Mucosa of gallbladder (tissue), 1 donor: ENCODE measurements around the gene N4BP2. TPM values are rescaled to one million over a fixed set of nuclear protein-coding genes. Genes with fewer than 3 reads are reported as not detected.
"Not testable (repeated sequence)": the region's sequence is repeated elsewhere in the genome, so short reads cannot be mapped to it uniquely, and the experiment has no call there.

Experiments used
- DNase-seq: peaks from one replicate; pipeline ENCODE4 v3.0.0-alpha.2; 2020; ENCODE audit warnings: low spot score
- total RNA-seq: library from RNA; stranded (reverse); gene quantifications from one replicate; pipeline ENCODE4 v1.2.1, GENCODE V29; 2021
- donor health status: DM: no; HTN: no; CAD: no.

Gene N4BP2
- 4.3 TPM for total RNA-seq

- DNase-seq = peak; percentile 80
Observed at GRCh38 chr4:40056716-40057585, at the start of gene N4BP2. Gene N4BP2, plus strand, starts transcription at chr4:40056850. Its CDS starts 40,491 bp downstream, at chr4:40097341.

- no peak for DNase-seq
Observed at GRCh38 chr4:40016007-40016406, 40.6 kb upstream of the N4BP2 start.

- DNase-seq = no peak
Observed at GRCh38 chr4:40020221-40020620, 36.4 kb upstream of the N4BP2 start.

- DNase-seq = not testable (repeated sequence)
Observed at GRCh38 chr4:40021116-40021515, 35.5 kb upstream of the N4BP2 start.

GRCh38 chr4:40024049-40024448 is 32.6 kb upstream of the N4BP2 start:
- DNase-seq = not testable (repeated sequence)

- DNase-seq = no peak
Observed at GRCh38 chr4:40032785-40033184, 23.9 kb upstream of the N4BP2 start.

GRCh38 chr4:40033613-40034012 is 23.0 kb upstream of the N4BP2 start:
- DNase-seq = no peak

- DNase-seq = no peak
Observed at GRCh38 chr4:40038977-40039376, 17.7 kb upstream of the N4BP2 start.

GRCh38 chr4:40040908-40041307 is 15.7 kb upstream of the N4BP2 start:
- DNase-seq = no peak

- no peak for DNase-seq
Observed at GRCh38 chr4:40043786-40044185, 12.9 kb upstream of the N4BP2 start.

GRCh38 chr4:40046311-40046980 is 10.2 kb upstream of the N4BP2 start:
- DNase-seq = peak; percentile 39

- DNase-seq = no peak
Observed at GRCh38 chr4:40053161-40053560, 3.5 kb upstream of the N4BP2 start.

GRCh38 chr4:40055511-40055862 is 1.2 kb upstream of the N4BP2 start:
- DNase-seq = no peak

GRCh38 chr4:40055863-40056715 is 561 bp upstream of the N4BP2 start:
- peak; percentile 64 for DNase-seq

- DNase-seq = peak; percentile 90
Observed at GRCh38 chr4:40057586-40058091, 989 bp downstream of the N4BP2 start.

GRCh38 chr4:40058121-40058520 is 1.5 kb downstream of the N4BP2 start:
- no peak for DNase-seq

- DNase-seq = no peak
Observed at GRCh38 chr4:40058854-40059253, 2.2 kb downstream of the N4BP2 start.

- no peak for DNase-seq
Observed at GRCh38 chr4:40059362-40059761, 2.7 kb downstream of the N4BP2 start.

GRCh38 chr4:40065010-40065409 is 8.4 kb downstream of the N4BP2 start:
- DNase-seq = no peak

GRCh38 chr4:40066651-40067050 is 10.0 kb downstream of the N4BP2 start:
- no peak for DNase-seq

- DNase-seq = no peak
Observed at GRCh38 chr4:40070387-40070786, 13.7 kb downstream of the N4BP2 start.

- no peak for DNase-seq
Observed at GRCh38 chr4:40086421-40086820, 29.8 kb downstream of the N4BP2 start.
